ENCODE measurements around the gene MCRIP1. TPM values are rescaled to one million over a fixed set of nuclear protein-coding genes. Genes with fewer than 3 reads are reported as not detected.

Gene MCRIP1
- total and polyA plus RNA-seq, 10 of the 15 experiments (the other 5 are each of a cell fraction or from before 2014, with no cell fraction given): 0.31 to 54.4 (median 30.8) TPM

GRCh38 chr17:81833160-81833920 lies at the start of gene MCRIP1 (continued):
- TF ChIP-seq ZNF217 (IDR thresholded peaks at IDR 0.05) (no peak), MAX (IDR thresholded peaks at IDR 0.05; ENCODE audit: low read depth, low read length) (peak; percentile 71; the same call in 1 of the 2 replicates), POU2F2 (IDR thresholded peaks at IDR 0.05; ENCODE audit: borderline replicate concordance, low read depth, low read length) (peak; percentile 15; the same call in 1 of the 3 replicates), RB1 (IDR thresholded peaks at IDR 0.05; ENCODE audit: borderline replicate concordance) (peak; percentile 68; the same call in 1 of the 2 replicates), ZBTB11 (CRISPR knock-in tag; IDR thresholded peaks at IDR 0.05) (0 out of 2 replicates have a peak, but pooled peaks have one; percentile 1), SKIL (IDR thresholded peaks at IDR 0.05; ENCODE audit: low read depth, poor library complexity, severe bottlenecking) (no peak), ZZZ3 (IDR thresholded peaks at IDR 0.05; ENCODE audit: control insufficient read depth, insufficient read length, low read depth) (no peak), NR2F1 (conservative IDR thresholded peaks at IDR 0.05) (peak; percentile 64), LARP7 (IDR thresholded peaks at IDR 0.05) (peak; percentile 70; the same call in 1 of the 2 replicates), MTA3 (IDR thresholded peaks at IDR 0.05; ENCODE audit: borderline replicate concordance, low read length) (no peak), ASH2L (IDR thresholded peaks at IDR 0.05; ENCODE audit: borderline replicate concordance, low read depth) (no peak), KAT2A (conservative IDR thresholded peaks at IDR 0.05; ENCODE audit: control insufficient read depth, low read depth, low read length) (no peak), ELK1 (IDR thresholded peaks at IDR 0.05; ENCODE audit: low read depth, low read length) (peak; percentile 76), HDAC2 (IDR thresholded peaks at IDR 0.05) (no peak), MEF2B (IDR thresholded peaks at IDR 0.05; ENCODE audit: partially characterized antibody, poor library complexity, severe bottlenecking) (peak; percentile 47), TCF12 (IDR thresholded peaks at IDR 0.05; ENCODE audit: low read depth, low read length) (peak; percentile 60; the same call in 1 of the 2 replicates), PML (IDR thresholded peaks at IDR 0.05; ENCODE audit: low read length) (peak; percentile 56; the same call in 1 of the 2 replicates), CBFB (IDR thresholded peaks at IDR 0.05; ENCODE audit: low read depth) (no peak), DPF2 (IDR thresholded peaks at IDR 0.05) (peak; percentile 24; the same call in 1 of the 2 replicates), CBX3 (IDR thresholded peaks at IDR 0.05; ENCODE audit: borderline replicate concordance, low read depth) (no peak), POLR2A (IDR thresholded peaks at IDR 0.05; ENCODE audit: low read depth, low read length) (peak; percentile 93), USF1 (IDR thresholded peaks at IDR 0.05; ENCODE audit: borderline replicate concordance, extremely low read length, insufficient read depth, low read depth, low read length) (peak; percentile 95), CHD1 (IDR thresholded peaks at IDR 0.05; ENCODE audit: low read depth, low read length) (no peak), CREB1 (IDR thresholded peaks at IDR 0.05; ENCODE audit: low read depth) (peak; percentile 81)
